ENCODE measurements around the gene SLC16A10.

SLC16A10 gene

GRCh38 chr6:111256646-111257045, 169.3 kb downstream of the SLC16A10 start:
- no peak for DNase-seq (ENCODE audit: extremely low read depth, insufficient read length)
- Histone ChIP-seq H3K4me3 (replicated peaks; ENCODE audit: low read depth, low read length) (no peak overlapping the region), H3K36me3 (ENCODE audit: control insufficient read depth, insufficient read depth, low read length) (no peaks in the 10 kb centered on the region), H3K27me3 (replicated peaks; ENCODE audit: control insufficient read depth, insufficient read depth, low read length) (no peaks in the 10 kb centered on the region)
- no peak for TF ChIP-seq CTCF (IDR thresholded peaks at IDR 0.05; ENCODE audit: insufficient read depth, low read length, poor library complexity, severe bottlenecking)

- no peak for TF ChIP-seq CTCF (IDR thresholded peaks at IDR 0.05; ENCODE audit: insufficient read depth, low read length, poor library complexity, severe bottlenecking)
- no peaks in the 10 kb centered on the region for H3K36me3 ChIP-seq (ENCODE audit: control insufficient read depth, insufficient read depth, low read length)
- H3K4me3 ChIP-seq (replicated peaks; ENCODE audit: low read depth, low read length), result no peak overlapping the region
- no peaks in the 10 kb centered on the region for H3K27me3 ChIP-seq (replicated peaks; ENCODE audit: control insufficient read depth, insufficient read depth, low read length)
- DNase-seq (ENCODE audit: extremely low read depth, insufficient read length), result no peak
These were observed 170.7 kb downstream of the SLC16A10 start for GRCh38 chr6:111258010-111258409.

GRCh38 chr6:111258615-111259088, 171.3 kb downstream of the SLC16A10 start:
- no peak for TF ChIP-seq CTCF (IDR thresholded peaks at IDR 0.05; ENCODE audit: insufficient read depth, low read length, poor library complexity, severe bottlenecking)
- Histone ChIP-seq H3K36me3 (ENCODE audit: control insufficient read depth, insufficient read depth, low read length) (no peaks in the 10 kb centered on the region; the same call in 1 of the 2 replicates), H3K27me3 (replicated peaks; ENCODE audit: control insufficient read depth, insufficient read depth, low read length) (no peaks in the 10 kb centered on the region), H3K4me3 (replicated peaks; ENCODE audit: low read depth, low read length) (peak overlapping the region; percentile 36)
- no peak for DNase-seq (ENCODE audit: extremely low read depth, insufficient read length)

- DNase-seq (ENCODE audit: extremely low read depth, insufficient read length), result peak; percentile 99
- TF ChIP-seq CTCF (IDR thresholded peaks at IDR 0.05; ENCODE audit: insufficient read depth, low read length, poor library complexity, severe bottlenecking), result peak; percentile 94
These were observed 172.0 kb downstream of the SLC16A10 start for GRCh38 chr6:111259089-111259831.

GRCh38 chr6:111260570-111261298, 173.4 kb downstream of the SLC16A10 start:
- DNase-seq (ENCODE audit: extremely low read depth, insufficient read length), result no peak
- no peak for TF ChIP-seq CTCF (IDR thresholded peaks at IDR 0.05; ENCODE audit: insufficient read depth, low read length, poor library complexity, severe bottlenecking)
- peak overlapping the region; percentile 94 for H3K4me3 ChIP-seq (replicated peaks; ENCODE audit: low read depth, low read length)
- H3K27me3 ChIP-seq (replicated peaks; ENCODE audit: control insufficient read depth, insufficient read depth, low read length), result no peaks in the 10 kb centered on the region
- H3K36me3 ChIP-seq (ENCODE audit: control insufficient read depth, insufficient read depth, low read length), result peaks cover 4% of the 10 kb centered on the region

More at GRCh38 chr6:111259089-111259831, 172.0 kb downstream of the SLC16A10 start:
- Histone ChIP-seq H3K4me3 (replicated peaks; ENCODE audit: low read depth, low read length) (peak overlapping the region; percentile 94), H3K27me3 (replicated peaks; ENCODE audit: control insufficient read depth, insufficient read depth, low read length) (no peaks in the 10 kb centered on the region), H3K36me3 (ENCODE audit: control insufficient read depth, insufficient read depth, low read length) (peaks cover 3% of the 10 kb centered on the region)

Measured in GM06990 (cell line).